22Rv1 (cell line): Measurements from ENCODE around the gene STAMBPL1.

Experiments
- CTCF ChIP-seq: fragments of 450-650 bp; IDR thresholded peaks from 2 replicates; pipeline ENCODE4 v1.5.1; 2017; ENCODE audit warnings: mild to moderate bottlenecking
- ZFX ChIP-seq: fragments of 450-650 bp; IDR thresholded peaks from 2 replicates; pipeline ENCODE4 v1.6.1; 2017; ENCODE audit warnings: antibody characterized with exemption, borderline replicate concordance

GRCh38 chr10:88848499-88848898, 31.5 kb upstream of the STAMBPL1 start:
- TF ChIP-seq ZFX (no peak), CTCF (no peak)
